Thoracic aorta (tissue), 2 donors: ENCODE results near the gene ZNF784. TPM values are rescaled to one million over a fixed set of nuclear protein-coding genes. Genes with fewer than 3 reads are reported as not detected.

ENCODE experiments used
- ATAC-seq: fragments of 150-250 bp; one replicate; pipeline ENCODE4 v1.8.0; 2017; ENCODE audit warnings: low read depth; ENCODE audit not compliant: insufficient number of reproducible peaks, low FRiP score
- DNase-seq: peaks from one replicate; pipeline ENCODE4 v3.0.0-alpha.2; 2020; ENCODE audit warnings: low spot score
- H3K27ac ChIP-seq, 2 donors: fragments of 200-600 bp; sonication (generic); 1 replicate in 1 of 2; 2 replicates in 1 of 2; pipeline ENCODE4 v1.5.1; 2016; ENCODE audit warnings: mild to moderate bottlenecking in 2 of 2, moderate library complexity in 2 of 2
- H3K27me3 ChIP-seq: fragments of 200-600 bp; sonication (generic); replicated peaks from 2 replicates; pipeline ENCODE4 v1.6.0; 2016; ENCODE audit warnings: mild to moderate bottlenecking; ENCODE audit not compliant: insufficient read depth
- H3K36me3 ChIP-seq: fragments of 200-600 bp; sonication (generic); one replicate; pipeline ENCODE4 v1.5.1; 2016
- H3K4me1 ChIP-seq, 2 donors: fragments of 200-600 bp; sonication (generic); 1 replicate in 1 of 2; 2 replicates in 1 of 2; pipeline versions ENCODE4 v1.5.1 to v1.6.0; 2016; ENCODE audit warnings: low read depth in 2 of 2, mild to moderate bottlenecking in 1 of 2; ENCODE audit not compliant: control insufficient read depth in 1 of 2
- H3K4me3 ChIP-seq: fragments of 200-600 bp; sonication (generic); 2 replicates; pipeline ENCODE4 v1.5.1; 2016; ENCODE audit warnings: mild to moderate bottlenecking
- H3K9me3 ChIP-seq: fragments of 200-600 bp; sonication (generic); 2 replicates; pipeline ENCODE4 v1.5.1; 2016
- total RNA-seq, 2 donors: library from RNA; depleted of rRNA; stranded (reverse); fragments of >200 nt; gene quantifications; one replicate each; pipeline versions ENCODE4 v1.1.0 to v1.2.3, GENCODE V29; 2016
- TF ChIP-seq, protein P1 (sequence below): fragments of 200-600 bp; sonication (generic); IDR thresholded peaks from one replicate; pipeline ENCODE4 v1.5.1; 2019; ENCODE audit warnings: antibody characterized with exemption

Gene ZNF784
- total RNA-seq, 2 donors from 2014 or later = 8.5 to 13.0 TPM

DNA sequence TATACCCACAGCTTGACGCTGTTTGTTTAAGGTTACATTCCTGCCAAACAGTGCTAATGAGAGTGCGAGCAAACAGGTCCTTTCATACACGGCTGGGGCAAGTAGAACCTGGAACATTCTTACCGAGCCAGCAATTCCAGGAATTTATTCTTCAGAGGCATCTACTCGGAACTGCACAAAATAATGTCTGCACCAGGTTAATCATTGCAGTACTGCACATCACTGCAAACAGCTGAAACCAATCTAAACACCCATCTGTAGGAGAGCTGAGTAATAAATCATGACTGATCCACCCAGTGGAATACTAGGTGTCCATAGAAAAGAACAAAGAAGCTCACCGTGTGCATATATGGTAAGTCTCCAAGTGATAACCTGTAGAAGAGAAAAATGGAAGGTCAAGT, 42.5 kb downstream of the ZNF784 start:
- H3K27me3 ChIP-seq = no peaks in the 10 kb centered on the region
- TF ChIP-seq, protein P1, sequence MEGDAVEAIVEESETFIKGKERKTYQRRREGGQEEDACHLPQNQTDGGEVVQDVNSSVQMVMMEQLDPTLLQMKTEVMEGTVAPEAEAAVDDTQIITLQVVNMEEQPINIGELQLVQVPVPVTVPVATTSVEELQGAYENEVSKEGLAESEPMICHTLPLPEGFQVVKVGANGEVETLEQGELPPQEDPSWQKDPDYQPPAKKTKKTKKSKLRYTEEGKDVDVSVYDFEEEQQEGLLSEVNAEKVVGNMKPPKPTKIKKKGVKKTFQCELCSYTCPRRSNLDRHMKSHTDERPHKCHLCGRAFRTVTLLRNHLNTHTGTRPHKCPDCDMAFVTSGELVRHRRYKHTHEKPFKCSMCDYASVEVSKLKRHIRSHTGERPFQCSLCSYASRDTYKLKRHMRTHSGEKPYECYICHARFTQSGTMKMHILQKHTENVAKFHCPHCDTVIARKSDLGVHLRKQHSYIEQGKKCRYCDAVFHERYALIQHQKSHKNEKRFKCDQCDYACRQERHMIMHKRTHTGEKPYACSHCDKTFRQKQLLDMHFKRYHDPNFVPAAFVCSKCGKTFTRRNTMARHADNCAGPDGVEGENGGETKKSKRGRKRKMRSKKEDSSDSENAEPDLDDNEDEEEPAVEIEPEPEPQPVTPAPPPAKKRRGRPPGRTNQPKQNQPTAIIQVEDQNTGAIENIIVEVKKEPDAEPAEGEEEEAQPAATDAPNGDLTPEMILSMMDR = no peak
- peaks cover 18% of the 10 kb centered on the region for H3K36me3 ChIP-seq
- H3K4me1 ChIP-seq = peaks cover 11 to 29% of the 10 kb centered on the region in 2 donors
- no peaks in the 10 kb centered on the region for H3K9me3 ChIP-seq
- no peak overlapping the region for H3K27ac ChIP-seq
- DNase-seq (no peak), ATAC-seq (no peak)
- H3K4me3 ChIP-seq = no peak overlapping the region

DNA sequence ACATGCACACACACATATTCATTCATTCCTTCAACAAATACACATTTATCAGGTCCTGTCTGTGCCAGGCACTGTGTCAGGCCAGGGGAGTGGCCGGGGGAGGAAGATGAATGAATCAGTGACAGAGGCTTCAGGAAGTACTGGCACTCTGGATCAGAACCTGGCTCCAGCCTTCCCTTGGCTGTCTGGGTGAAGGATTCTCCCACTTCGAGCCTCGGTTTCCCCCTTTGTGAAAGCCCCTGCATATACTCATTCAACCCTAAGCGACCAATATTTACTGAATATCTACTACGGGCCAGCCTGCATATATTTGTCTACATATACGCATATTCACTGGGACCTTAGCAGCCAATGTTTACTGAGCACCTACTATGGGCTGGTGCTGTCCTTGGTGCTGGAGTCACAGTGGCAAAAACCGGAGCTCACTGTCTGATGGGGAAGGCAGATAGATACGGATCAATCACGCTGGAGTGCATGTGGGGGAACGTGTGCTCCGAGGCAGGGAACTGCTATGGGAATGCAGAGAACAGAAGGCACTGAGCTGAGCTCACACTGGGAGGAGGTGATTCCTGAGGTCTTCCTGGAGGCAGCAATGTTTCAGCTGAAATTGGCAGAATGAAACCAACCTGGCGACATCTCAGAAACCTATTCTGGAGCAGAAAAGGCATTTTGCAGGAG, 43.1 kb downstream of the ZNF784 start:
- no peaks in the 10 kb centered on the region for H3K9me3 ChIP-seq
- peak overlapping the region; percentile 99 for H3K4me3 ChIP-seq
- H3K27me3 ChIP-seq = no peaks in the 10 kb centered on the region
- H3K27ac ChIP-seq = peak overlapping the region; percentile 79 to 86
- ATAC-seq (no peak), DNase-seq (no peak)
- peaks cover 6 to 24% of the 10 kb centered on the region in 2 donors for H3K4me1 ChIP-seq
- peaks cover 18% of the 10 kb centered on the region for H3K36me3 ChIP-seq
- TF ChIP-seq, protein P1 = no peak

DNA sequence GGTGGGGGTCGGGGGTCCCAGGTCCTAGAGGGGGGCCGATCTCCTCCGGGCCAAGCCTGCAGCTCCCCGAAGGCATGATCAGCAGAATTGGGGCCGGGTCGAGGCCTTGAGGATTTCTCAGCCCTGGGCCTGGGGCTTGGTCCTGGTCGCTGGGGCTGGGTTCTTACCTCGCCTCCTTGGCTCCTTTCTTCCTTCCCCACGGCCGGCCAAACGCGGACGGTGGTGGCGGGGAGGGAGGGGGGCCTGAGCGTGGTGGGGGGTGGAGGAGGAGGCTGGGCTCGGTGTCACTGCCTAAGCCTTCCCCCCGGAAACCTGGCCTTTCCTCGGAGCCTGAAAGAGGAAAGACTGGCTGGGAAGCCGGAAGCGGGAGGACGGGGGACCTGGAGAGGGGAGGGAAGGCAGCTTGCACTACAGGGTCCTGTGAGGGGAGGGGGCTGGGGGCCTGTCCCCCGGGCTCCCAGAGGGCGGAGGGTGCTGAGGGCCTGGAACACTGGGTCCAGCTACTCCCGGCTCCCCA, 43.7 kb downstream of the ZNF784 start, which contains the start of gene ZNF579:
ZNF579 (minus strand) TSS at position 221 of the 517 bp plus-strand sequence. CDS start 1,209 bp downstream, outside the sequence.
- Histone ChIP-seq H3K4me3 (peak within 1 kb of the TSS; percentile 99), H3K9me3 (no peaks in the 10 kb centered on the region), H3K4me1 (peaks cover 3 to 20% of the 10 kb centered on the region in 2 donors), H3K36me3 (peaks cover 18% of the 10 kb centered on the region), H3K27ac (peak within 1 kb of the TSS; percentile 79 to 86), H3K27me3 (no peaks in the 10 kb centered on the region)
- peak; percentile 50 for ATAC-seq
- TF ChIP-seq, protein P1 = no peak
- peak; percentile 40 for DNase-seq

DNA sequence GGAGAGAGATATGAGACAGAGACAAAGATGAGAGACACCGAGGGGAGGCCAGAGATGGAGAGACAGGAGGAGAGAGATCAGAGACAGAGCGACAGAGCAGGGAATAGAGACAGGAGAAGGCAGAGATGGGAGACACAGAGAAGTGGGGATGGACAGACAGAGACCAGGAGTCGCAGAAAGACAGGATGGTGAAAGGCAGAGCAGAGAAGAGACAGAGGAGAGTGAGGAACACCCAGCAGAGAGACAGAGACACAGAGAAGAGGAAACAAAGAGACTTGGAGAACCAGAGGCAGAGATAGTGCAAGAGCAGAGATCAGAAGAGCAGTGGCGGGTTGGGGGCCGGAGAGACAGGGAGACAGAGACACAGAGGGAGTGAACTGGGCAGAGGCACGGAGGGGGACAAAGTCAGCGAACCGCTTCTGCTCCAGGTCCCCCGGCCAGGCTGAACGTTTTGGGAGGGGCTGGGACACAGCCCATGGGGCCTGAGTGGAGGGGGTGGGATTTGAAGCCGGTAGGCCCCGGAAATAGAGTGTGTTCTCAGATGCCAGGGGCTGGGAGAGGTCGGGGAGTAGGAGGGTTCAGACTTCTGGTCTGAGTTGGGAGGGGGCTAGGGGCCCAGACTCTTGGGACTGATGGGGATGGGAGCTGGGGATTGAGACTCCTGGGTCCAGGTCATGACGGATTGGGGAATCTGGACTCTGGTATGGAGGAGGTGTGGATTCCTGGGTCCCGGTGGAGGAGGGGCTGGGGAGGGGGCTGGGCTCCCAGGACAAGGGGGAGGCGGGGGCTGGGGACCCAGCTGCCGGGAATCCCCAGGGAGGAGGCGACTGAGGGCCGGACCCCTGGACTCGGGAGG, 44.4 kb downstream of the ZNF784 start:
- DNase-seq (no peak), ATAC-seq (no peak)
- Histone ChIP-seq H3K27me3 (no peaks in the 10 kb centered on the region), H3K4me1 (peaks cover 3 to 20% of the 10 kb centered on the region in 2 donors), H3K36me3 (peaks cover 18% of the 10 kb centered on the region), H3K4me3 (peak overlapping the region; percentile 99), H3K27ac (peak overlapping the region; percentile 79 to 86), H3K9me3 (no peaks in the 10 kb centered on the region)
- TF ChIP-seq, protein P1 = no peak
